Aortic smooth muscle cell (primary cell): Measurements from ENCODE around the gene NPIPB9. TPM values are rescaled to one million over a fixed set of nuclear protein-coding genes. Genes with fewer than 3 reads are reported as not detected.

ENCODE experiments used
- total RNA-seq: library from RNA; depleted of rRNA; stranded (reverse); fragments of >200 nt; gene quantifications from 2 replicates; pipeline ENCODE4 v1.2.3, GENCODE V29; 2014

The NPIPB9 gene
- total RNA-seq: 0.26 and 1.2 TPM in 2 replicates

DNA sequence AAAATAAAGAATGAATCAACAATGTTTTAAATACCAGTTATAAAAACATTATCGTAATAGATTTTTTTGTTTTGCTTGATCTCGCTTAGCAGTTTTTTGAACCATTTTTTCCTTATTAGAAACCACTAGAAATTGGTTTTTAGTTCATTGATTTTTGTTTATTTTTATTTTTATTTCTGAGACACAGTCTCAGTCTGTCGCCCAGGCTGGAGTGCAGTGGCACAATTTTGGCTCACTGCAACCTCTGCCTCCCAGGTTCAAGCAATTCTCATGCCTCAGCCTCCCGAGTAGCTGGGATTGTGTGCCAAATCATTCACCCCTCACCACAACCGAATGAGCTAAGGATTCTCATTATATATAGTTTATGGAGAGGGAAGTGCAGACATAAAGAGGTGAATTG is at the start of gene NPIPB9:
NPIPB9 (plus strand) TSS at position 301 of the 400 bp plus-strand sequence.

DNA sequence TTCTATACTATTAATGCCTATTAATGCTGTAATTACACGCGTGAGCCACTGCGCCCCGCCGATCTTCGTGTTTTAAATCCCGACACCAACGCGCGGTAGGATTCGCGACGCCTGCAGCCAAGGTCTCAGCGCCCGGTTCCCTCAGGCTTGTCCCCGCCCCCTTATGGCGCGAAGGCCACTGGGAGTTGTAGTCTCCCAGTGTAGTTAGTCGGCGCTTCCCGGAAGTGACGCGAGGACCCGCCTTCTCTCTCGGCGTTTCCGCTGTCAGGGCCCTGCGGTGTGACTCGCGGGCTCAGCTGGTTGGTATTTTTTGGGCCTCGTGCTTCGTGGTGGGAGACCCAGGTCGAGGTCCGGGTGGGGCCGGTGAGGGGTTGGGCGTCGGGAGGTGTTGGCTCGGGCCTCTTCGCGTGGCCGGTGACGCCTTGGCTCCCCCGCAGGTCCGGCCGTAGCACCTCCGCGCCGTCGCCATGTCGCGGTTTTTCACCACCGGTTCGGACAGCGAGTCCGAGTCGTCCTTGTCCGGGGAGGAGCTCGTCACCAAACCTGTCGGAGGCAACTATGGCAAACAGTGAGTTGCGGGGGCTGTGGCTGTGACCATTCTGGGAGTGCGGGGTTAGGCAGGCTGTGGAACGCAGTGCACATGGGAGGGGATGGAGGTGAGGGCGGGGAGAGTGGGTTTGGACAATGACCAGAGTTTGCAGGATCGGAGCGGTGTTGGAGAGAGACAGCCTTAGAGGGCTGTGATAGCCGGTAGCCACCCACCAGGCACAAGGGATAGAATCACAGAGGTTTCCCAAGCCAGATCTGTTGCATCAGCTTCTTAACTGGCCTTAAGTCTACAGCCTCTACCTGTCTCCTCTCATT is 40.1 kb upstream of the NPIPB9 start, which contains the start of gene EIF3C:
EIF3C (plus strand) TSS at position 245 of the 864 bp plus-strand sequence; CDS start at position 468, 223 bp downstream.

Other genes starting within 250 kb of the NPIPB9 start
- not detected in 2 replicates for gene IL27, start 245.0 kb upstream of the NPIPB9 start, total RNA-seq
- 22.1 and 37.0 TPM in 2 replicates for gene NUPR1, start 212.8 kb upstream of the NPIPB9 start, total RNA-seq
- 6.1 and 6.2 TPM in 2 replicates for gene SGF29, start 197.9 kb upstream of the NPIPB9 start, total RNA-seq
- not detected in 2 replicates for gene SULT1A2, start 154.7 kb upstream of the NPIPB9 start, total RNA-seq
- 2.5 and 7.5 TPM in 2 replicates for gene SULT1A1, start 141.7 kb upstream of the NPIPB9 start, total RNA-seq
- 0.87 TPM in 1 of 2 replicates, not detected in the other for gene NPIPB8, start 113.7 kb upstream of the NPIPB9 start, total RNA-seq
- 218 and 530 TPM in 2 replicates for gene EIF3C, start 40.3 kb upstream of the NPIPB9 start, total RNA-seq
- gene ATXN2L, start 71.2 kb downstream of the NPIPB9 start, total RNA-seq: 26.0 and 40.7 TPM in 2 replicates
- gene TUFM, start 94.6 kb downstream of the NPIPB9 start, total RNA-seq: 81.1 and 100 TPM in 2 replicates
- gene SH2B1, start 112.1 kb downstream of the NPIPB9 start, total RNA-seq: 11.2 and 11.6 TPM in 2 replicates
- under 0.01 and 0.12 TPM in 2 replicates for gene ATP2A1, start 126.7 kb downstream of the NPIPB9 start, total RNA-seq
- 37.1 and 43.3 TPM in 2 replicates for gene RABEP2, start 173.5 kb downstream of the NPIPB9 start, total RNA-seq
- not detected in 2 replicates for gene CD19, start 180.2 kb downstream of the NPIPB9 start, total RNA-seq
- gene NFATC2IP, start 199.2 kb downstream of the NPIPB9 start, total RNA-seq: 12.8 and 14.1 TPM in 2 replicates
- 24.4 and 25.6 TPM in 2 replicates for gene SPNS1, start 223.0 kb downstream of the NPIPB9 start, total RNA-seq
- 0.53 and 0.68 TPM in 2 replicates for gene LAT, start 233.3 kb downstream of the NPIPB9 start, total RNA-seq